SIG-M5 treated with dmso at 0.1 percent for 504 hours (cell line): ENCODE measurements around the gene NIPA2.

ENCODE experiments used
- DNase-seq: peaks from one replicate; lab custom pipeline; 2025; ENCODE audit not compliant: unreplicated experiment; lab: John Stamatoyannopoulos, UW

Gene NIPA2

GRCh38 chr15:22831473-22831872 lies 7.0 kb upstream of the NIPA2 start:
- DNase-seq, result no peak

GRCh38 chr15:22839046-22839695 lies 705 bp downstream of the NIPA2 start:
- DNase-seq, result peak; percentile 35

GRCh38 chr15:22844421-22845288 lies 6.2 kb downstream of the NIPA2 start:
- no peak for DNase-seq

- DNase-seq, result no peak
These were observed 6.9 kb downstream of the NIPA2 start for GRCh38 chr15:22845289-22845900.

GRCh38 chr15:22846073-22846472 lies 7.6 kb downstream of the NIPA2 start:
- no peak for DNase-seq

GRCh38 chr15:22850055-22850454 lies 11.6 kb downstream of the NIPA2 start:
- no peak for DNase-seq

- DNase-seq, result no peak
These were observed 13.0 kb downstream of the NIPA2 start for GRCh38 chr15:22851513-22851912.

GRCh38 chr15:22855791-22856190 lies 17.3 kb downstream of the NIPA2 start:
- no peak for DNase-seq

- no peak for DNase-seq
These were observed 18.2 kb downstream of the NIPA2 start for GRCh38 chr15:22856659-22857058.

- DNase-seq, result no peak
These were observed 22.7 kb downstream of the NIPA2 start for GRCh38 chr15:22861161-22861560.

- no peak for DNase-seq
These were observed 24.9 kb downstream of the NIPA2 start for GRCh38 chr15:22863356-22863755.

GRCh38 chr15:22866079-22866478 lies 27.6 kb downstream of the NIPA2 start:
- DNase-seq, result no peak

- no peak for DNase-seq
These were observed 29.4 kb downstream of the NIPA2 start for GRCh38 chr15:22867886-22868285.

GRCh38 chr15:22868495-22868894 lies 30.0 kb downstream of the NIPA2 start:
- DNase-seq, result no peak

GRCh38 chr15:22868928-22869327 lies 30.5 kb downstream of the NIPA2 start:
- DNase-seq, result no peak

- DNase-seq, result no peak
These were observed 31.4 kb downstream of the NIPA2 start for GRCh38 chr15:22869856-22870255.

- no peak for DNase-seq
These were observed 32.4 kb downstream of the NIPA2 start for GRCh38 chr15:22870865-22871264.

GRCh38 chr15:22871481-22872086 lies 33.1 kb downstream of the NIPA2 start:
- DNase-seq, result no peak

GRCh38 chr15:22872936-22873701 lies 34.7 kb downstream of the NIPA2 start:
- DNase-seq, result no peak

GRCh38 chr15:22873841-22874240 lies 35.4 kb downstream of the NIPA2 start:
- no peak for DNase-seq

GRCh38 chr15:22874256-22874655 lies 35.8 kb downstream of the NIPA2 start:
- no peak for DNase-seq
